Duodenal mucosa (tissue), 2 donors: ENCODE results near the gene PAPOLG.
"Not testable (repeated sequence)": the region's sequence is repeated elsewhere in the genome, so short reads cannot be mapped to it uniquely, and the experiment has no call there.

Experiments used
- H3K27ac ChIP-seq: one replicate; pipeline ENCODE4 v1.7.0; 2013; ENCODE audit warnings: low read depth, low read length
- H3K27me3 ChIP-seq, 2 donors: one replicate each; pipeline ENCODE4 v1.7.0; 2013; ENCODE audit warnings: low read length in 2 of 2, control low read depth in 1 of 2; ENCODE audit not compliant: insufficient read depth in 2 of 2, control insufficient read depth in 1 of 2
- H3K36me3 ChIP-seq, 2 donors: one replicate each; pipeline ENCODE4 v1.7.0; 2013; ENCODE audit warnings: low read length in 2 of 2, control low read depth in 1 of 2; ENCODE audit not compliant: insufficient read depth in 2 of 2, control insufficient read depth in 1 of 2
- H3K4me1 ChIP-seq, 2 donors: one replicate each; pipeline ENCODE4 v1.7.0; 2013; ENCODE audit warnings: low read length in 2 of 2, control low read depth in 1 of 2; ENCODE audit not compliant: insufficient read depth in 2 of 2, control insufficient read depth in 1 of 2
- H3K4me3 ChIP-seq, 2 donors: one replicate each; pipeline ENCODE4 v1.7.0; 2013; ENCODE audit warnings: low read length in 2 of 2, low read depth in 1 of 2
- H3K9ac ChIP-seq, 2 donors: one replicate each; pipeline ENCODE4 v1.7.0; 2013; ENCODE audit warnings: low read length in 2 of 2, low read depth in 1 of 2
- H3K9me3 ChIP-seq, 2 donors: one replicate each; pipeline ENCODE4 v1.7.0; 2013; ENCODE audit warnings: low read length in 2 of 2, control low read depth in 1 of 2; ENCODE audit not compliant: control insufficient read depth in 1 of 2

Gene PAPOLG

GRCh38 chr2:60821133-60821469 lies 65.0 kb downstream of the PAPOLG start:
- H3K36me3 ChIP-seq = no peaks in the 10 kb centered on the region

GRCh38 chr2:60821587-60822302 lies 65.7 kb downstream of the PAPOLG start:
- Histone ChIP-seq H3K36me3 (no peaks in the 10 kb centered on the region), H3K4me1 (peaks cover 6 to 8% of the 10 kb centered on the region in 2 donors), H3K27me3 (peaks cover 0 to 5% of the 10 kb centered on the region in 2 donors), H3K9ac (no peak overlapping the region), H3K27ac (no peak overlapping the region), H3K9me3 (no peaks in the 10 kb centered on the region), H3K4me3 (no peak overlapping the region)

More at GRCh38 chr2:60821133-60821469, 65.0 kb downstream of the PAPOLG start:
- Histone ChIP-seq H3K9me3 (no peaks in the 10 kb centered on the region), H3K27ac (no peak overlapping the region), H3K27me3 (peaks cover 0 to 5% of the 10 kb centered on the region in 2 donors), H3K4me1 (peaks cover 6 to 8% of the 10 kb centered on the region in 2 donors), H3K4me3 (no peak overlapping the region), H3K9ac (no peak overlapping the region)

- H3K9me3 ChIP-seq = no peaks in the 10 kb centered on the region
- H3K36me3 ChIP-seq = no peaks in the 10 kb centered on the region
- H3K27ac ChIP-seq = no peak overlapping the region
- H3K4me3 ChIP-seq = no peak overlapping the region
- H3K4me1 ChIP-seq = peaks cover 4% of the 10 kb centered on the region in 2 donors
- peaks cover 0 to 5% of the 10 kb centered on the region in 2 donors for H3K27me3 ChIP-seq
- H3K9ac ChIP-seq = no peak overlapping the region
Observed at GRCh38 chr2:60822987-60823386, 66.9 kb downstream of the PAPOLG start.

GRCh38 chr2:60823694-60824305 lies 67.7 kb downstream of the PAPOLG start:
- Histone ChIP-seq H3K27ac (no peak overlapping the region), H3K36me3 (no peaks in the 10 kb centered on the region), H3K4me3 (no peak overlapping the region)

GRCh38 chr2:60825666-60826065 lies 69.6 kb downstream of the PAPOLG start:
- H3K27ac ChIP-seq = no peak overlapping the region
- H3K9ac ChIP-seq = no peak overlapping the region
- H3K27me3 ChIP-seq = peaks cover 0 to 5% of the 10 kb centered on the region in 2 donors
- no peaks in the 10 kb centered on the region for H3K9me3 ChIP-seq
- no peak overlapping the region for H3K4me3 ChIP-seq
- H3K4me1 ChIP-seq = no peaks in the 10 kb centered on the region
- H3K36me3 ChIP-seq = no peaks in the 10 kb centered on the region

More at GRCh38 chr2:60823694-60824305, 67.7 kb downstream of the PAPOLG start:
- Histone ChIP-seq H3K9me3 (no peaks in the 10 kb centered on the region), H3K4me1 (no peaks in the 10 kb centered on the region), H3K9ac (no peak overlapping the region), H3K27me3 (peaks cover 0 to 5% of the 10 kb centered on the region in 2 donors)

- no peak overlapping the region for H3K27ac ChIP-seq
- H3K36me3 ChIP-seq = no peaks in the 10 kb centered on the region
- H3K4me1 ChIP-seq = no peaks in the 10 kb centered on the region
- H3K9me3 ChIP-seq = no peaks in the 10 kb centered on the region
- H3K4me3 ChIP-seq = no peak overlapping the region
- peaks cover 0 to 5% of the 10 kb centered on the region in 2 donors for H3K27me3 ChIP-seq
- no peak overlapping the region for H3K9ac ChIP-seq
Observed at GRCh38 chr2:60826111-60826510, 70.0 kb downstream of the PAPOLG start.

GRCh38 chr2:60826860-60827259 lies 70.8 kb downstream of the PAPOLG start:
- not testable (repeated sequence) for H3K27me3 ChIP-seq, H3K27ac ChIP-seq, H3K4me3 ChIP-seq, H3K36me3 ChIP-seq, H3K9me3 ChIP-seq, H3K4me1 ChIP-seq, H3K9ac ChIP-seq

GRCh38 chr2:60827369-60827768 lies 71.3 kb downstream of the PAPOLG start:
- no peaks in the 10 kb centered on the region for H3K9me3 ChIP-seq
- H3K4me3 ChIP-seq = no peak overlapping the region
- H3K4me1 ChIP-seq = no peaks in the 10 kb centered on the region
- no peaks in the 10 kb centered on the region for H3K36me3 ChIP-seq
- H3K9ac ChIP-seq = no peak overlapping the region
- peaks cover 0 to 5% of the 10 kb centered on the region in 2 donors for H3K27me3 ChIP-seq
- no peak overlapping the region for H3K27ac ChIP-seq

- H3K9me3 ChIP-seq = no peaks in the 10 kb centered on the region
- H3K9ac ChIP-seq = no peak overlapping the region
- no peak overlapping the region for H3K27ac ChIP-seq
- H3K4me1 ChIP-seq = no peaks in the 10 kb centered on the region
- H3K4me3 ChIP-seq = no peak overlapping the region
- peaks cover 0 to 12% of the 10 kb centered on the region in 2 donors for H3K27me3 ChIP-seq
- no peaks in the 10 kb centered on the region for H3K36me3 ChIP-seq
Observed at GRCh38 chr2:60830991-60831390, 74.9 kb downstream of the PAPOLG start.

GRCh38 chr2:60831921-60832320 lies 75.9 kb downstream of the PAPOLG start:
- Histone ChIP-seq H3K9ac (no peak overlapping the region), H3K9me3 (no peaks in the 10 kb centered on the region), H3K36me3 (no peaks in the 10 kb centered on the region), H3K27ac (no peak overlapping the region), H3K27me3 (peaks cover 0 to 12% of the 10 kb centered on the region in 2 donors), H3K4me3 (no peak overlapping the region), H3K4me1 (no peaks in the 10 kb centered on the region)
